HG02642 (cell line): ENCODE measurements around the gene RSPO1.

Experiments used
- ATAC-seq: cut with Tn5 transposase; IDR thresholded peaks from one replicate; pipeline ENCODE4 v1.9.1; 2021; ENCODE audit warnings: mild to moderate bottlenecking; ENCODE audit not compliant: unreplicated experiment, poor library complexity

The RSPO1 gene

GRCh38 chr1:37657620-37658412 lies 23.1 kb upstream of the RSPO1 start:
- no peak for ATAC-seq

- ATAC-seq, result no peak
Measured at GRCh38 chr1:37656881-37657280, 22.2 kb upstream of the RSPO1 start.

- ATAC-seq, result no peak
Measured at GRCh38 chr1:37656026-37656425, 21.3 kb upstream of the RSPO1 start.

- ATAC-seq, result no peak
Measured at GRCh38 chr1:37655274-37655673, 20.6 kb upstream of the RSPO1 start.

- no peak for ATAC-seq
Measured at GRCh38 chr1:37653906-37654305, 19.2 kb upstream of the RSPO1 start.

- ATAC-seq, result no peak
Measured at GRCh38 chr1:37652976-37653375, 18.3 kb upstream of the RSPO1 start.

GRCh38 chr1:37651803-37652202 lies 17.1 kb upstream of the RSPO1 start:
- ATAC-seq, result no peak

- no peak for ATAC-seq
Measured at GRCh38 chr1:37650721-37651120, 16.0 kb upstream of the RSPO1 start.

GRCh38 chr1:37650173-37650572 lies 15.5 kb upstream of the RSPO1 start:
- no peak for ATAC-seq

GRCh38 chr1:37647281-37647680 lies 12.6 kb upstream of the RSPO1 start:
- no peak for ATAC-seq

- ATAC-seq, result no peak
Measured at GRCh38 chr1:37641059-37641458, 6.4 kb upstream of the RSPO1 start.

- ATAC-seq, result no peak
Measured at GRCh38 chr1:37636435-37636834, 1.7 kb upstream of the RSPO1 start.

GRCh38 chr1:37634992-37635902 lies 555 bp upstream of the RSPO1 start:
- ATAC-seq, result no peak

GRCh38 chr1:37633938-37634243 lies 801 bp downstream of the RSPO1 start:
- ATAC-seq, result no peak

GRCh38 chr1:37633040-37633937 lies 1.4 kb downstream of the RSPO1 start:
- ATAC-seq, result no peak

- no peak for ATAC-seq
Measured at GRCh38 chr1:37631036-37631435, 3.7 kb downstream of the RSPO1 start.

- ATAC-seq, result no peak
Measured at GRCh38 chr1:37630426-37631028, 4.2 kb downstream of the RSPO1 start.

- no peak for ATAC-seq
Measured at GRCh38 chr1:37629726-37630425, 4.8 kb downstream of the RSPO1 start.

GRCh38 chr1:37629008-37629407 lies 5.7 kb downstream of the RSPO1 start:
- ATAC-seq, result no peak
